HEK293 (cell line): ENCODE results near the gene POF1B.

Experiments used
- CTCF ChIA-PET: fragments of 350-600 bp; formaldehyde crosslinking; extraction: SDS; loops from one replicate; lab custom pipeline; 2021; ENCODE audit warnings: antibody characterized with exemption; lab: Yijun Ruan, JAX
- POLR2A ChIA-PET: fragments of 300-600 bp; formaldehyde crosslinking; extraction: SDS; loops from one replicate; lab custom pipeline; 2020; ENCODE audit warnings: antibody characterized with exemption, inconsistent platforms; lab: Yijun Ruan, JAX
- H3K27ac ChIP-seq: fragments of 200-500 bp; sonication (Bioruptor generic); 2 replicates; pipeline ENCODE4 v1.5.1; 2014; ENCODE audit warnings: low read depth, low read length, control low read depth, inconsistent platforms; ENCODE audit errors: extremely low read depth
- H3K36me3 ChIP-seq, 2 experiments: fragments of 200-500 bp in 1 of 2; sonication (Bioruptor generic) in 1 of 2; 1 replicate in 1 of 2; 2 replicates in 1 of 2; pipeline ENCODE4 v1.5.1; 2014 to 2017; ENCODE audit warnings: inconsistent platforms in 2 of 2, low read length in 2 of 2; ENCODE audit not compliant: control insufficient read depth in 2 of 2, insufficient read depth in 1 of 2
- H3K4me1 ChIP-seq: fragments of 200-500 bp; sonication (Bioruptor generic); 2 replicates; pipeline ENCODE4 v1.5.1; 2014; ENCODE audit warnings: mild to moderate bottlenecking, low read length, inconsistent platforms; ENCODE audit not compliant: control insufficient read depth, insufficient read depth
- H3K4me3 ChIP-seq: 2 replicates; pipeline ENCODE4 v1.5.1; 2011; ENCODE audit warnings: low read depth, mild to moderate bottlenecking, control low read depth, low read length, moderate library complexity
- H3K9me3 ChIP-seq: fragments of 200-500 bp; sonication (Bioruptor generic); 2 replicates; pipeline ENCODE4 v1.5.1; 2014; ENCODE audit warnings: low read depth, low read length, inconsistent platforms; ENCODE audit not compliant: control insufficient read depth, insufficient read depth
- INSM2 ChIP-seq: fragments of 450-650 bp; formaldehyde crosslinking; IDR thresholded peaks from 2 replicates; pipeline ENCODE4 v1.5.1; 2016; ENCODE audit warnings: missing biosample characterization, missing genetic modification characterization
- YY2 ChIP-seq: fragments of 450-650 bp; formaldehyde crosslinking; IDR thresholded peaks from 2 replicates; pipeline ENCODE4 v1.5.1; 2016; ENCODE audit warnings: missing biosample characterization, missing genetic modification characterization
- ZBTB26 ChIP-seq: fragments of 450-650 bp; formaldehyde crosslinking; optimal IDR thresholded peaks from 2 replicates; pipeline ENCODE3; 2016; ENCODE audit warnings: missing biosample characterization, mild to moderate bottlenecking, missing genetic modification characterization
- ZBTB44 ChIP-seq: fragments of 450-650 bp; IDR thresholded peaks from 2 replicates; pipeline ENCODE4 v1.5.1; 2018; ENCODE audit warnings: missing biosample characterization, mild to moderate bottlenecking, missing genetic modification characterization
- ZNF19 ChIP-seq: fragments of 450-650 bp; formaldehyde crosslinking; IDR thresholded peaks from 2 replicates; pipeline ENCODE4; 2016; ENCODE audit warnings: missing biosample characterization, missing genetic modification characterization, low read depth
- ZNF2 ChIP-seq: fragments of 450-650 bp; formaldehyde crosslinking; IDR thresholded peaks from 2 replicates; pipeline ENCODE4 v1.5.1; 2016; ENCODE audit warnings: missing biosample characterization, missing genetic modification characterization
- ZNF324 ChIP-seq: fragments of 450-650 bp; formaldehyde crosslinking; IDR thresholded peaks from 2 replicates; pipeline ENCODE4 v1.5.1; 2016; ENCODE audit warnings: missing biosample characterization, missing genetic modification characterization
- ZNF335 ChIP-seq: fragments of 450-650 bp; formaldehyde crosslinking; conservative IDR thresholded peaks from 2 replicates; pipeline ENCODE4 v1.5.1; 2016; ENCODE audit warnings: missing biosample characterization, missing genetic modification characterization
- ZNF513 ChIP-seq: fragments of 450-650 bp; IDR thresholded peaks from 2 replicates; pipeline ENCODE4 v1.5.1; 2018; ENCODE audit warnings: missing biosample characterization, missing genetic modification characterization
- ZNF521 ChIP-seq: fragments of 450-650 bp; formaldehyde crosslinking; IDR thresholded peaks from 2 replicates; pipeline ENCODE4 v1.5.1; 2017; ENCODE audit warnings: missing biosample characterization, mild to moderate bottlenecking, missing genetic modification characterization
- ZNF548 ChIP-seq: fragments of 450-650 bp; formaldehyde crosslinking; IDR thresholded peaks from 2 replicates; pipeline ENCODE4 v1.5.1; 2016; ENCODE audit warnings: missing biosample characterization, missing genetic modification characterization
- ZNF621 ChIP-seq: fragments of 450-650 bp; formaldehyde crosslinking; IDR thresholded peaks from 2 replicates; pipeline ENCODE4 v1.5.1; 2017; ENCODE audit warnings: missing biosample characterization, missing genetic modification characterization
- ZNF670 ChIP-seq: fragments of 450-650 bp; formaldehyde crosslinking; IDR thresholded peaks from 2 replicates; pipeline ENCODE4 v1.5.1; 2016; ENCODE audit warnings: missing biosample characterization, missing genetic modification characterization, low read depth
- ZNF707 ChIP-seq: fragments of 450-650 bp; formaldehyde crosslinking; IDR thresholded peaks from 2 replicates; pipeline ENCODE4 v1.5.1; 2016; ENCODE audit warnings: missing biosample characterization, missing genetic modification characterization
- TF ChIP-seq, protein P1 (sequence below): fragments of 450-650 bp; formaldehyde crosslinking; IDR thresholded peaks from 2 replicates; pipeline ENCODE4 v1.5.1; 2016; ENCODE audit warnings: missing biosample characterization, missing genetic modification characterization
- TF ChIP-seq, protein P2 (sequence below): fragments of 450-650 bp; formaldehyde crosslinking; IDR thresholded peaks from 2 replicates; pipeline ENCODE4 v1.5.1; 2016; ENCODE audit warnings: missing biosample characterization, missing genetic modification characterization
- TF ChIP-seq, protein P3 (sequence below): fragments of 450-650 bp; formaldehyde crosslinking; IDR thresholded peaks from 2 replicates; pipeline ENCODE4 v1.5.1; 2016; ENCODE audit warnings: missing biosample characterization, missing genetic modification characterization

POF1B gene

GRCh38 chrX:85326234-85327059 is 53.0 kb downstream of the POF1B start:
- Histone ChIP-seq H3K4me1 (no peaks in the 10 kb centered on the region), H3K9me3 (no peaks in the 10 kb centered on the region; the same call in none of the 2 replicates), H3K27ac (no peak overlapping the region), H3K36me3 (no peaks in the 10 kb centered on the region), H3K4me3 (no peak overlapping the region)
- ChIA-PET POLR2A (no interaction called here), CTCF (interaction anchor here (1.1 kb wide), 1 partner anchor 1894 kb away, joined by 3 read pairs; no protein-coding TSS in a partner anchor)
- TF ChIP-seq ZBTB26 (tag by site-specific recombination) (no peak), ZNF324 (tag by site-specific recombination) (no peak), ZNF2 (tag by site-specific recombination) (no peak), ZBTB44 (tag by site-specific recombination) (no peak), ZNF707 (tag by site-specific recombination) (no peak), ZNF335 (no peak), ZNF670 (tag by site-specific recombination) (no peak), YY2 (no peak), ZNF513 (no peak), ZNF521 (tag by site-specific recombination) (no peak), ZNF621 (tag by site-specific recombination) (no peak), INSM2 (tag by site-specific recombination) (no peak), ZNF548 (no peak), ZNF19 (tag by site-specific recombination) (no peak)
- TF ChIP-seq, protein P1, sequence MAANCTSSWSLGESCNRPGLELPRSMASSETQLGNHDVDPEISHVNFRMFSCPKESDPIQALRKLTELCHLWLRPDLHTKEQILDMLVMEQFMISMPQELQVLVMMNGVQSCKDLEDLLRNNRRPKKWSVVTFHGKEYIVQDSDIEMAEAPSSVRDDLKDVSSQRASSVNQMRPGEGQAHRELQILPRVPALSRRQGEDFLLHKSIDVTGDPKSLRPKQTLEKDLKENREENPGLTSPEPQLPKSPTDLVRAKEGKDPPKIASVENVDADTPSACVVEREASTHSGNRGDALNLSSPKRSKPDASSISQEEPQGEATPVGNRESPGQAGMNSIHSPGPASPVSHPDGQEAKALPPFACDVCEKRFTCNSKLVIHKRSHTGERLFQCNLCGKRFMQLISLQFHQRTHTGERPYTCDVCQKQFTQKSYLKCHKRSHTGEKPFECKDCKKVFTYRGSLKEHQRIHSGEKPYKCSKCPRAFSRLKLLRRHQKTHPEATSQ = no peak
- TF ChIP-seq, protein P2, sequence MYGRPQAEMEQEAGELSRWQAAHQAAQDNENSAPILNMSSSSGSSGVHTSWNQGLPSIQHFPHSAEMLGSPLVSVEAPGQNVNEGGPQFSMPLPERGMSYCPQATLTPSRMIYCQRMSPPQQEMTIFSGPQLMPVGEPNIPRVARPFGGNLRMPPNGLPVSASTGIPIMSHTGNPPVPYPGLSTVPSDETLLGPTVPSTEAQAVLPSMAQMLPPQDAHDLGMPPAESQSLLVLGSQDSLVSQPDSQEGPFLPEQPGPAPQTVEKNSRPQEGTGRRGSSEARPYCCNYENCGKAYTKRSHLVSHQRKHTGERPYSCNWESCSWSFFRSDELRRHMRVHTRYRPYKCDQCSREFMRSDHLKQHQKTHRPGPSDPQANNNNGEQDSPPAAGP (tag by site-specific recombination) = no peak
- TF ChIP-seq, protein P3, sequence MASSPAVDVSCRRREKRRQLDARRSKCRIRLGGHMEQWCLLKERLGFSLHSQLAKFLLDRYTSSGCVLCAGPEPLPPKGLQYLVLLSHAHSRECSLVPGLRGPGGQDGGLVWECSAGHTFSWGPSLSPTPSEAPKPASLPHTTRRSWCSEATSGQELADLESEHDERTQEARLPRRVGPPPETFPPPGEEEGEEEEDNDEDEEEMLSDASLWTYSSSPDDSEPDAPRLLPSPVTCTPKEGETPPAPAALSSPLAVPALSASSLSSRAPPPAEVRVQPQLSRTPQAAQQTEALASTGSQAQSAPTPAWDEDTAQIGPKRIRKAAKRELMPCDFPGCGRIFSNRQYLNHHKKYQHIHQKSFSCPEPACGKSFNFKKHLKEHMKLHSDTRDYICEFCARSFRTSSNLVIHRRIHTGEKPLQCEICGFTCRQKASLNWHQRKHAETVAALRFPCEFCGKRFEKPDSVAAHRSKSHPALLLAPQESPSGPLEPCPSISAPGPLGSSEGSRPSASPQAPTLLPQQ (tag by site-specific recombination) = no peak
